HepG2 (cell line): ENCODE data around the gene ST3GAL2. TPM values are rescaled to one million over a fixed set of nuclear protein-coding genes. Genes with fewer than 3 reads are reported as not detected.

Source experiments
- ARNTL ChIP-seq: sonication (generic); formaldehyde crosslinking; IDR thresholded peaks from 2 replicates; pipeline ENCODE4 v1.4.0; 2020; ENCODE audit warnings: mild to moderate bottlenecking, missing genetic modification reagents
- DR1 ChIP-seq: sonication (generic); formaldehyde crosslinking; IDR thresholded peaks from 2 replicates; pipeline ENCODE4 v1.8.0; 2021; ENCODE audit warnings: mild to moderate bottlenecking, missing genetic modification reagents, inconsistent platforms
- GABPB1 ChIP-seq: IDR thresholded peaks from 2 replicates; pipeline ENCODE4 v1.6.1; 2016; ENCODE audit warnings: mild to moderate bottlenecking, missing genetic modification reagents, moderate library complexity, missing compliant biosample characterization
- HNF4A ChIP-seq: sonication (generic); formaldehyde crosslinking; IDR thresholded peaks from 2 replicates; pipeline ENCODE4 v1.4.0; 2020; ENCODE audit warnings: missing genetic modification reagents
- KLF12 ChIP-seq: sonication (generic); formaldehyde crosslinking; IDR thresholded peaks from 2 replicates; pipeline ENCODE4 v1.4.0; 2020; ENCODE audit warnings: missing genetic modification reagents, borderline replicate concordance
- MIER2 ChIP-seq: IDR thresholded peaks from 2 replicates; pipeline ENCODE4 v1.6.1; 2016; ENCODE audit warnings: missing biosample characterization, missing genetic modification reagents
- MXI1 ChIP-seq: IDR thresholded peaks from 3 replicates; pipeline ENCODE4 v1.6.1; 2012; ENCODE audit warnings: low read depth, low read length, inconsistent platforms, borderline replicate concordance
- RNF2 ChIP-seq: fragments of 450-650 bp; conservative IDR thresholded peaks from 2 replicates; pipeline ENCODE4 v1.6.1; 2016; ENCODE audit warnings: low read depth
- SOX5 ChIP-seq: IDR thresholded peaks from 2 replicates; pipeline ENCODE4 v1.6.1; 2016; ENCODE audit warnings: borderline replicate concordance
- SUZ12 ChIP-seq: fragments of 150-350 bp; IDR thresholded peaks from 2 replicates; pipeline ENCODE4 v1.6.1; 2014; ENCODE audit warnings: low read depth, low read length
- ZMYM4 ChIP-seq: sonication (generic); formaldehyde crosslinking; IDR thresholded peaks from 2 replicates; pipeline ENCODE4 v1.8.1; 2023; ENCODE audit warnings: mild to moderate bottlenecking, missing genetic modification reagents
- ZNF557 ChIP-seq: sonication (generic); formaldehyde crosslinking; IDR thresholded peaks from 2 replicates; pipeline ENCODE4 v1.4.0; 2020; ENCODE audit warnings: missing genetic modification reagents
- ZNF749 ChIP-seq: sonication (generic); formaldehyde crosslinking; IDR thresholded peaks from 2 replicates; pipeline ENCODE4 v1.8.0; 2022; ENCODE audit warnings: mild to moderate bottlenecking, missing genetic modification reagents, moderate library complexity, borderline replicate concordance
- polyA plus RNA-seq, 8 experiments: library from polyadenylated mRNA; depleted of rRNA in 3 of 8; stranded (reverse) in 7 of 8; unstranded in 1 of 8; fragments of >200 nt; fragmentation: Illumina TruSeq in 4 of 8; extraction: Trizol in 4 of 8; gene quantifications; 2 replicates each; pipeline versions ENCODE4 v1.2.1 to v1.2.3, GENCODE V29; 2011 to 2016; ENCODE audit warnings: low read depth in 4 of 8, missing spikeins in 1 of 8, mixed read lengths in 1 of 8; ENCODE audit not compliant: insufficient read depth in 1 of 8
- total RNA-seq, 5 experiments: library from RNA; depleted of rRNA; stranded (reverse); fragments of >200 nt; fragmentation: Illumina TruSeq; extraction: Trizol; gene quantifications; 2 replicates each; pipeline ENCODE4 v1.2.3, GENCODE V29; 2016; ENCODE audit warnings: low read depth in 1 of 5
- TF ChIP-seq, protein P1 (sequence below): fragments of 450-650 bp; IDR thresholded peaks from 2 replicates; pipeline ENCODE4 v1.6.1; 2017; ENCODE audit warnings: mild to moderate bottlenecking
- TF ChIP-seq, protein P2 (sequence below): sonication (generic); formaldehyde crosslinking; IDR thresholded peaks from 2 replicates; pipeline ENCODE4 v1.5.0; 2020; ENCODE audit warnings: missing genetic modification reagents, mild to moderate bottlenecking, borderline replicate concordance
- TF ChIP-seq, protein P3 (sequence below): sonication (generic); formaldehyde crosslinking; IDR thresholded peaks from 2 replicates; pipeline ENCODE4 v1.5.1; 2020; ENCODE audit warnings: mild to moderate bottlenecking, missing genetic modification reagents
- TF ChIP-seq, protein P4 (sequence below): sonication (generic); formaldehyde crosslinking; IDR thresholded peaks from 2 replicates; pipeline ENCODE4 v1.4.0; 2020; ENCODE audit warnings: missing genetic modification reagents
- TF ChIP-seq, protein P5 (sequence below): sonication (generic); formaldehyde crosslinking; IDR thresholded peaks from 2 replicates; pipeline ENCODE4 v1.4.0; 2020; ENCODE audit warnings: missing genetic modification reagents
- TF ChIP-seq, protein P6 (sequence below): sonication (generic); formaldehyde crosslinking; IDR thresholded peaks from 2 replicates; pipeline ENCODE4 v1.8.1; 2023; ENCODE audit warnings: mild to moderate bottlenecking, missing genetic modification reagents

Gene ST3GAL2
- total and polyA plus RNA-seq, 2 of the 13 experiments (the other 11 are each of a cell fraction or from before 2014, with no cell fraction given) = 16.3 to 24.9 TPM

DNA sequence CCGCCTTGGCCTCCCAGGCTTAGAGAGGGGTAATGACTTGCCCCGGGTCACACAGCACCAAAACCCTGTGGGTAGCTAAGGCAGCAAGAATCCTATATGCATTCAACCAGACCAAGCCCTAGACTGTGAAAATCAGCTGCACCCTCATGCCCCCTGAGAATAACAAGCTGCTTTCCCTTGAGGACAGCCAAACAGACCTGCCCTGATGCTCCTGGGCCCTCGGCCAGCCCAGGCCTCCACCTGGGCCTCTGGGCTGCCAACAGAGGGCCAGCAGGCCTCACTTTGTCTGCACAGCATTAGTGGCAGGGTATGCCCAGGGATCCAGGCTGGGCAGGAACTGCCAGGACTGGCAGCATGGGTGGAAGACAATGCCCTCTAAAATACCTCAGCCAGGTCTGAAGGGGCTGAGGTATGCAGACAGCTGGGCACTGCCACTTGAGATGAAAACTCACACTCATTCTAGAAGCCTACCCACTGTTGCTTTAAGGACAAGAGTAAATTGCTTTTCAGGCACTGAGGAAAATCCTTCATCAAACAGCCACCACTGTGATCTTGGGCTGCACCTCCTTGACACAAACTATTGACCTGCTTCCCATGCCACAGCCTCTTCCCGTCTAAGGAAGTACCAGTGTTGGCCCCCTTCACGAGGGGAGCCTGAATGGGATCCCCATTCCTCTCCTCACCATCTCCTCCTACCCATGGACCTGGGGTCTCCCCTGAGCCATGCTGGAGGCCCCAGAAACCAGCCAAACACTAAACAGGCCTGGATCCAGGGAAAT, 8.8 kb downstream of the ST3GAL2 start (continued):
- TF ChIP-seq, protein P1, sequence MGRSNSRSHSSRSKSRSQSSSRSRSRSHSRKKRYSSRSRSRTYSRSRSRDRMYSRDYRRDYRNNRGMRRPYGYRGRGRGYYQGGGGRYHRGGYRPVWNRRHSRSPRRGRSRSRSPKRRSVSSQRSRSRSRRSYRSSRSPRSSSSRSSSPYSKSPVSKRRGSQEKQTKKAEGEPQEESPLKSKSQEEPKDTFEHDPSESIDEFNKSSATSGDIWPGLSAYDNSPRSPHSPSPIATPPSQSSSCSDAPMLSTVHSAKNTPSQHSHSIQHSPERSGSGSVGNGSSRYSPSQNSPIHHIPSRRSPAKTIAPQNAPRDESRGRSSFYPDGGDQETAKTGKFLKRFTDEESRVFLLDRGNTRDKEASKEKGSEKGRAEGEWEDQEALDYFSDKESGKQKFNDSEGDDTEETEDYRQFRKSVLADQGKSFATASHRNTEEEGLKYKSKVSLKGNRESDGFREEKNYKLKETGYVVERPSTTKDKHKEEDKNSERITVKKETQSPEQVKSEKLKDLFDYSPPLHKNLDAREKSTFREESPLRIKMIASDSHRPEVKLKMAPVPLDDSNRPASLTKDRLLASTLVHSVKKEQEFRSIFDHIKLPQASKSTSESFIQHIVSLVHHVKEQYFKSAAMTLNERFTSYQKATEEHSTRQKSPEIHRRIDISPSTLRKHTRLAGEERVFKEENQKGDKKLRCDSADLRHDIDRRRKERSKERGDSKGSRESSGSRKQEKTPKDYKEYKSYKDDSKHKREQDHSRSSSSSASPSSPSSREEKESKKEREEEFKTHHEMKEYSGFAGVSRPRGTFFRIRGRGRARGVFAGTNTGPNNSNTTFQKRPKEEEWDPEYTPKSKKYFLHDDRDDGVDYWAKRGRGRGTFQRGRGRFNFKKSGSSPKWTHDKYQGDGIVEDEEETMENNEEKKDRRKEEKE = no peak
- TF ChIP-seq, protein P2, sequence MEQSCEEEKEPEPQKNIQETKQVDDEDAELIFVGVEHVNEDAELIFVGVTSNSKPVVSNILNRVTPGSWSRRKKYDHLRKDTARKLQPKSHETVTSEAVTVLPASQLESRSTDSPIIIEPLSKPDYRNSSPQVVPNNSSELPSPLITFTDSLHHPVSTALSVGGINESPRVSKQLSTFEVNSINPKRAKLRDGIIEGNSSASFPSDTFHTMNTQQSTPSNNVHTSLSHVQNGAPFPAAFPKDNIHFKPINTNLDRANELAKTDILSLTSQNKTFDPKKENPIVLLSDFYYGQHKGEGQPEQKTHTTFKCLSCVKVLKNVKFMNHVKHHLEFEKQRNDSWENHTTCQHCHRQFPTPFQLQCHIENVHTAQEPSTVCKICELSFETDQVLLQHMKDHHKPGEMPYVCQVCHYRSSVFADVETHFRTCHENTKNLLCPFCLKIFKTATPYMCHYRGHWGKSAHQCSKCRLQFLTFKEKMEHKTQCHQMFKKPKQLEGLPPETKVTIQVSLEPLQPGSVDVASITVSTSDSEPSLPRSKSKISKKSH (CRISPR knock-in tag) = peak; percentile 68; the same call in 1 of the 2 replicates
- TF ChIP-seq ZMYM4 (CRISPR knock-in tag) (0 out of 2 replicates have a peak, but pooled peaks have one; percentile 11), SOX5 (no peak), MIER2 (CRISPR knock-in tag) (no peak), ZNF749 (no peak), SUZ12 (no peak), MXI1 (no peak), DR1 (CRISPR knock-in tag) (no peak), HNF4A (CRISPR knock-in tag) (no peak), ARNTL (CRISPR knock-in tag) (no peak), KLF12 (CRISPR knock-in tag) (no peak), GABPB1 (CRISPR knock-in tag) (no peak), RNF2 (no peak), ZNF557 (CRISPR knock-in tag) (no peak)
- TF ChIP-seq, protein P3, sequence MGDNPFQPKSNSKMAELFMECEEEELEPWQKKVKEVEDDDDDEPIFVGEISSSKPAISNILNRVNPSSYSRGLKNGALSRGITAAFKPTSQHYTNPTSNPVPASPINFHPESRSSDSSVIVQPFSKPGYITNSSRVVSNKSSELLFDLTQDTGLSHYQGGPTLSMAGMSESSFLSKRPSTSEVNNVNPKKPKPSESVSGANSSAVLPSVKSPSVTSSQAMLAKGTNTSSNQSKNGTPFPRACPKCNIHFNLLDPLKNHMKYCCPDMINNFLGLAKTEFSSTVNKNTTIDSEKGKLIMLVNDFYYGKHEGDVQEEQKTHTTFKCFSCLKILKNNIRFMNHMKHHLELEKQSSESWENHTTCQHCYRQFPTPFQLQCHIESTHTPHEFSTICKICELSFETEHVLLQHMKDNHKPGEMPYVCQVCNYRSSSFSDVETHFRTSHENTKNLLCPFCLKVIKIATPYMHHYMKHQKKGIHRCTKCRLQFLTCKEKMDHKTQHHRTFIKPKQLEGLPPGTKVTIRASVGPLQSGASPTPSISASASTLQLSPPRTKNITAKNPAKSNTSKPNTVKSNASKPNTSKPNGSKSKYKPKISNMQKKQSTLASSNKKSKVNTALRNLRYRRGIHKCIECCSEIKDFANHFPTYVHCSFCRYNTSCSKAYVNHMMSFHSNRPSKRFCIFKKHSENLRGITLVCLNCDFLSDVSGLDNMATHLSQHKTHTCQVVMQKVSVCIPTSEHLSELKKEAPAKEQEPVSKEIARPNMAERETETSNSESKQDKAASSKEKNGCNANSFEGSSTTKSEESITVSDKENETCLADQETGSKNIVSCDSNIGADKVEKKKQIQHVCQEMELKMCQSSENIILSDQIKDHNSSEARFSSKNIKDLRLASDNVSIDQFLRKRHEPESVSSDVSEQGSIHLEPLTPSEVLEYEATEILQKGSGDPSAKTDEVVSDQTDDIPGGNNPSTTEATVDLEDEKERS = no peak
- TF ChIP-seq, protein P4, sequence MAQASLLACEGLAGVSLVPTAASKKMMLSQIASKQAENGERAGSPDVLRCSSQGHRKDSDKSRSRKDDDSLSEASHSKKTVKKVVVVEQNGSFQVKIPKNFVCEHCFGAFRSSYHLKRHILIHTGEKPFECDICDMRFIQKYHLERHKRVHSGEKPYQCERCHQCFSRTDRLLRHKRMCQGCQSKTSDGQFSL (CRISPR knock-in tag) = no peak
- TF ChIP-seq, protein P5, sequence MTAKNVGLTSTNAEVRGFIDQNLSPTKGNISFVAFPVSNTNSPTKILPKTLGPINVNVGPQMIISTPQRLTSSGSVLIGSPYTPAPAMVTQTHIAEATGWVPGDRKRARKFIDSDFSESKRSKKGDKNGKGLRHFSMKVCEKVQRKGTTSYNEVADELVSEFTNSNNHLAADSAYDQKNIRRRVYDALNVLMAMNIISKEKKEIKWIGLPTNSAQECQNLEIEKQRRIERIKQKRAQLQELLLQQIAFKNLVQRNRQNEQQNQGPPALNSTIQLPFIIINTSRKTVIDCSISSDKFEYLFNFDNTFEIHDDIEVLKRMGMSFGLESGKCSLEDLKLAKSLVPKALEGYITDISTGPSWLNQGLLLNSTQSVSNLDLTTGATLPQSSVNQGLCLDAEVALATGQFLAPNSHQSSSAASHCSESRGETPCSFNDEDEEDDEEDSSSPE (CRISPR knock-in tag) = no peak
- TF ChIP-seq, protein P6, sequence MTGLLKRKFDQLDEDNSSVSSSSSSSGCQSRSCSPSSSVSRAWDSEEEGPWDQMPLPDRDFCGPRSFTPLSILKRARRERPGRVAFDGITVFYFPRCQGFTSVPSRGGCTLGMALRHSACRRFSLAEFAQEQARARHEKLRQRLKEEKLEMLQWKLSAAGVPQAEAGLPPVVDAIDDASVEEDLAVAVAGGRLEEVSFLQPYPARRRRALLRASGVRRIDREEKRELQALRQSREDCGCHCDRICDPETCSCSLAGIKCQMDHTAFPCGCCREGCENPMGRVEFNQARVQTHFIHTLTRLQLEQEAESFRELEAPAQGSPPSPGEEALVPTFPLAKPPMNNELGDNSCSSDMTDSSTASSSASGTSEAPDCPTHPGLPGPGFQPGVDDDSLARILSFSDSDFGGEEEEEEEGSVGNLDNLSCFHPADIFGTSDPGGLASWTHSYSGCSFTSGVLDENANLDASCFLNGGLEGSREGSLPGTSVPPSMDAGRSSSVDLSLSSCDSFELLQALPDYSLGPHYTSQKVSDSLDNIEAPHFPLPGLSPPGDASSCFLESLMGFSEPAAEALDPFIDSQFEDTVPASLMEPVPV (CRISPR knock-in tag) = 0 out of 2 replicates have a peak, but pooled peaks have one; percentile 11
